GM12874 (cell line): Measurements from ENCODE around the gene C11orf86.

Source experiments
- TF ChIP-seq, protein P1 (sequence below): IDR thresholded peaks from 2 replicates; pipeline ENCODE4 v1.5.1; 2011; ENCODE audit warnings: low read depth, mild to moderate bottlenecking, control low read depth, low read length, moderate library complexity; ENCODE audit not compliant: insufficient read depth

C11orf86 gene

DNA sequence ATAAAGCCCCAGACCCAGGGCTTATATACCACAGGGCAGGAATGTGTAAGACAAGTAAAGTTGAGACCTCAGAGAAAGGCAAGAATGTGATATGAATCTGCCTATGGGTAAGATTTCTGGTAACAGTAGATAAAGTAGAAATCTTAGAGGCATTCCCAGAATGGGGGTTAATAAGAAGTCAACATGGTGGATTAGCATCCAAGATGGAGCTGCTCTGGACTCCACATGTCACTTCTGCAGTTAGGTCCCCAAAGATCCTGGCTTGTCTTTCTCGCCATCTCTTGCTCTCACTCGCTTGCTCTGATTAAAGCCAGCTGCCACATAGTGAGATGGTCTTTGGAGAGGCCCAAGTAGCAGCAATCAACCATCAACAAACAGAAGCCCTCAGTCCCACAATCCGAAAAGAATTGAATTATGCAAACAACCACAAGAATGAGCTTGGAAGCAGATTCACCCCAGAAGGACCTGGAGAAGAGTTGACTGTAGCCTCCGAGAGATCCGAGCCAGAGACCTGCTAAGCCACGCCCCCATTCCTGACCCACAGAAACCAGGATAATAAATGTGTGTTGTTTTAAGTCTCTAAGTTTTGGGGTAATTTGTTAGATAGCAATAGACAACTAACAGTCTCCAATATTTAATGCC is 5.4 kb upstream of the C11orf86 start:
- TF ChIP-seq, protein P1, sequence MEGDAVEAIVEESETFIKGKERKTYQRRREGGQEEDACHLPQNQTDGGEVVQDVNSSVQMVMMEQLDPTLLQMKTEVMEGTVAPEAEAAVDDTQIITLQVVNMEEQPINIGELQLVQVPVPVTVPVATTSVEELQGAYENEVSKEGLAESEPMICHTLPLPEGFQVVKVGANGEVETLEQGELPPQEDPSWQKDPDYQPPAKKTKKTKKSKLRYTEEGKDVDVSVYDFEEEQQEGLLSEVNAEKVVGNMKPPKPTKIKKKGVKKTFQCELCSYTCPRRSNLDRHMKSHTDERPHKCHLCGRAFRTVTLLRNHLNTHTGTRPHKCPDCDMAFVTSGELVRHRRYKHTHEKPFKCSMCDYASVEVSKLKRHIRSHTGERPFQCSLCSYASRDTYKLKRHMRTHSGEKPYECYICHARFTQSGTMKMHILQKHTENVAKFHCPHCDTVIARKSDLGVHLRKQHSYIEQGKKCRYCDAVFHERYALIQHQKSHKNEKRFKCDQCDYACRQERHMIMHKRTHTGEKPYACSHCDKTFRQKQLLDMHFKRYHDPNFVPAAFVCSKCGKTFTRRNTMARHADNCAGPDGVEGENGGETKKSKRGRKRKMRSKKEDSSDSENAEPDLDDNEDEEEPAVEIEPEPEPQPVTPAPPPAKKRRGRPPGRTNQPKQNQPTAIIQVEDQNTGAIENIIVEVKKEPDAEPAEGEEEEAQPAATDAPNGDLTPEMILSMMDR: no peak

DNA sequence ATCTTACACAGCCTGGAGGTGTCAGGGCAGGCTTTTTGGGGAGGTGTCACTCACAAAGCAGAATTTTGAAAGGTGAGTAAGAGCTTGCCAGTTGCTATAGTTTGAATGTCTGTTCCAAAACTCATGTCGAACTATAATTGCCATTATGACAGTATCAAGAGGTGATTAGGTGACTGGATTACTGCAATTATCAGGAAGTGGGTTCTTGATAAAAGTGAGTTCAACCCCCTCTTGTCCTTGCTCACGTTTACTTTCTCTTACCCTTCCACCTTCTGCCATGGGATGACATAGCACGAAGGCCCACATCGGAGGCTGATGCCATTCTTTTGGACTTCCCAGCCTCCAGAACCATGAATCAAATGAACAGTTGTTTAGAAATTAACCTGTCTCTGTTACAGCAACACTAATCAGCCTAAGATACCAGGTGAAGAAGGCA is 4.7 kb upstream of the C11orf86 start:
- TF ChIP-seq, protein P1: no peak

DNA sequence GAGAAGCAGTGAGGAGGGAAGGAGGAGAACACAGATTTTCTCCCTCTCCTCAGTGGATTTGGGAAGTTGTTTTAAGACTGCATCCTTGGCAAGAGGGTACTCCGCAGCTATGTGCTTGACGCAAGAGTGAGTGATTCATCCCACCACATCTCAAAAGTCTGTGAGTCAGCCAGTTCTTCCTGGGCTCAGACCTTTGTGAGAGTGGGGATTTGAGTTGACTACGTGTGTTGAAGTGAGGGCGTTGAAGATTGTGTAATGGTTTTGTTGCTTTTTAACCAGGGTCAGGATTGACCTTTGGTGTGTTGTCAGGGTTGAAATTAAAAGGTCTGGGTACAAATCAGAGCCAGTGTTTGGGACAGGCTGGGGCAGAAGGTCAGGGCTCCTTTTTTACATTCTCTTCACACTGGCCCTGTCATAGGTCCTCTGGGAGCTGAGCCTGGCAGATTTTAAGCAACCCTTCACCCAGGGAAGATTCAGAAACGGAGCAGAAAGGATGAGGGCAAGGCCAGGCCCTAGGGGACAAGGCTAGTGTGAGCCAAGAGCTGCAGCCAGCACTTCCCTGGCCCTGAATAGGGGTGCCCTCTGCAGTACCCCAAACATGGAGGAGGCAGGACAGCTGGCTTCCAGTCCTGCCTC is 4.2 kb upstream of the C11orf86 start:
- TF ChIP-seq, protein P1: no peak

DNA sequence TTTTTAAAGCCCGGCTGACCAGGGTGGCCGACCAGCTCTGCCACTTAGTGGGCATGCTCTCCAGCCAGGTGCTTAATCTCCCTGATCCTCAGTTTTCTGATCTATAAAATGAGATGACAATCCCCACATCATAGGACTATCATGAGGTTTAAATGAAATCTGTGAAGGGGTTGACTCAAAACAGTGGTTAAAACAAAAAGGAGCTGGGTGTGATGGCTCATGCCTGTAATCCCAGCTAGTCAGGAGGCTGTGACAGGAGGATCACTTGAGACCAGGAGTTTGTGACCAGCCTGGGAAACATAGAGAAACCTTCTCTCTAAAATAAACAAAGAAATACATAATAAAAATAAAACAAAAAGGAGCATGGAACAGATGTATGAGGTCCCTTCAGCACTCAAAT is 3.6 kb upstream of the C11orf86 start:
- TF ChIP-seq, protein P1: no peak

DNA sequence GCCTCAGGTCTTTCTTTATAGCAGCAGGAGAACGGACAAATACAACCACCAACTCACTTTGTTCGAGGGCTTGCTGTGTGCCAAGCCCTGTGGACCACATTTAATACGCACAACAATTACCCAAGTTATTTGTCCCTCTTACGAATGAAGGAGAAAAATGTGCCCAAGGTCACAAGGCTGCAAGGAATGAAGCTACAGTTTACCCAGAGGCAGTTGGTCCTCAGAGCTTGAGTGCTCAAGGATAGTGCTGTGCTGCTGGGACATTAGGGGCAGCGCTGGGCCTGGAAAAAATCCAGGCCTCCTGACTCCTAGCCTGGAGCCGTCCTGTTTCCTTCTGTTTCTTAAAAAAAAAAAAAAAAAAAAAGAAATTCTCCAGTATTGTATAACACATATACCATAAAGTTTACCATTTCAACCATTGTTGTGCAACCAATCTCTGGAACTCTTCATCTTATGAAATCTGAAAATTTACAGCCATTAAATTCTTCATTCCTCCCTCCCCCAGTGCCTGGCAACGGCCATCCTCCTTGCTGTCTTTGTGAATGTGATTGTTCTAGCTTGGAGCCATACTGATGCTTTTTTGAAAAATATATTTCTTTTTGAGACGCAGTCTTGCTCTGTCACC is 1.0 kb upstream of the C11orf86 start:
- TF ChIP-seq, protein P1: no peak

DNA sequence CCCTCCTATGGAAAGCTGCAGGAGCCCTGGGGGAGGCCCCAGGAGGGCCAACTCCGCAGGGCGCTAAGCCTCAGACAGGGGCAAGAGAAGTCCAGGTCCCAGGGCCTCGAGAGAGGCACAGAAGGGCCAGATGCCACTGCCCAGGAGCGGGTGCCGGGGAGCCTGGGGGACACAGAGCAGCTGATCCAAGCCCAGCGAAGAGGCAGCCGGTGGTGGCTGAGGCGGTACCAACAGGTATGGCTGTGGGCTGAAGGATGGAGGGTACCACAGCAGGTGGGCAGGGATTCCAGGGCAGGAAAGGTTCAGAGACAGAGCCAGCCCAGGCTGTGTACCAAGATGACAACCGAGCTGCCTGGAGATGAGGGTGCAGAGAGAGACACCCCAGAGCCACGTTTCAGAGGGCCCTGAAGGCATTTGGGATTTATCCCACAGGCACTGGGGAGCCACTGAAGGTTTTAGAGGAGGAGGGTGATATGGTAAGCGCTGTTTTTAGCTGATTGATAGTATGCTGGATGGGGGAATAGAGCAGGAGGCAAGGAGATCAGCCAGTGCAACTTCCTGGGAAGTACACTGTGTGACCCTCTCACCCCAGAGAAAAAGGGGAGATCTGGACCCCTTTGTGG is 412 bp downstream of the C11orf86 start:
- TF ChIP-seq, protein P1: no peak

DNA sequence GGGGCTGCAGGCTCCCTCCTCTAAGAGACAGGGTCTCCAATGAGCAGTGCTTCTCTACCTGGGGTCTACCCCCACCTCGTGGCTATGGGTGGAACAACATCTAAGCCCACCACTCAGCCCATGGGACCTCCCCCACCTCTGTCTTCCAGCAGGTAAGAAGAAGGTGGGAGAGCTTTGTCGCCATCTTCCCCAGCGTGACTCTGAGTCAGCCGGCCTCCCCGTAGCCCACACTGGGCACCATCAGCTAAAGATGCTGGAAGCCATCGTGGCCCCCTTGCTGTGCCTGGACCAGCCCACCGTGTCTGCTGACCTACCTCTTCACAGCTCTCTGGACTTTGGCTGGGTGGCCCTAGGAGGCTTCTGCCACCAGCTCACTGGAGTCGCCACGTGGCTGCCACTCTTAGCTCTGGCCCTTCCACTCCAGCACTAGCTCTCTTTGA is 944 bp downstream of the C11orf86 start:
- TF ChIP-seq, protein P1: peak; percentile 58; the same call in 1 of the 2 replicates
